HepG2 (cell line): ENCODE data around the gene ZBTB22. TPM values are rescaled to one million over a fixed set of nuclear protein-coding genes. Genes with fewer than 3 reads are reported as not detected.

Source experiments
- EP300 ChIP-seq, 3 experiments: sonication (generic) in 1 of 3; formaldehyde crosslinking in 1 of 3; IDR thresholded peaks; 2 replicates each; pipeline versions ENCODE4 v1.5.1 to v1.6.1; 2011 to 2020; ENCODE audit warnings: low read depth in 2 of 3, low read length in 2 of 3, borderline replicate concordance in 1 of 3, improper control_type of control experiment in 1 of 3, mild to moderate bottlenecking in 1 of 3, missing genetic modification reagents in 1 of 3, moderate library complexity in 1 of 3
- JUN ChIP-seq: sonication (generic); formaldehyde crosslinking; IDR thresholded peaks from 2 replicates; pipeline ENCODE4 v1.4.0; 2020; ENCODE audit warnings: mild to moderate bottlenecking, missing genetic modification reagents
- KDM6A ChIP-seq: IDR thresholded peaks from 2 replicates; pipeline ENCODE4 v1.6.1; 2016; ENCODE audit warnings: low read depth
- KLF15 ChIP-seq: sonication (generic); formaldehyde crosslinking; IDR thresholded peaks from 2 replicates; pipeline ENCODE4 v1.8.1; 2023; ENCODE audit warnings: borderline replicate concordance, mild to moderate bottlenecking, inconsistent platforms, missing genetic modification reagents, mixed read lengths
- ZBTB1 ChIP-seq: sonication (generic); formaldehyde crosslinking; IDR thresholded peaks from 2 replicates; pipeline ENCODE4 v1.4.0; 2020; ENCODE audit warnings: missing genetic modification reagents, borderline replicate concordance
- ZFP36 ChIP-seq: fragments of 150-350 bp; IDR thresholded peaks from 2 replicates; pipeline ENCODE4 v1.6.1; 2018; ENCODE audit warnings: borderline replicate concordance, low read length, low read depth; ENCODE audit not compliant: partially characterized antibody
- ZNF547 ChIP-seq: sonication (generic); formaldehyde crosslinking; IDR thresholded peaks from 2 replicates; pipeline ENCODE4 v1.5.1; 2020; ENCODE audit warnings: mild to moderate bottlenecking, missing genetic modification reagents
- ZNF878 ChIP-seq: sonication (generic); formaldehyde crosslinking; IDR thresholded peaks from 2 replicates; pipeline ENCODE4 v1.8.1; 2023; ENCODE audit warnings: mild to moderate bottlenecking, missing genetic modification reagents, moderate library complexity
- polyA plus RNA-seq, 8 experiments: library from polyadenylated mRNA; depleted of rRNA in 3 of 8; stranded (reverse) in 7 of 8; unstranded in 1 of 8; fragments of >200 nt; fragmentation: Illumina TruSeq in 4 of 8; extraction: Trizol in 4 of 8; gene quantifications; 2 replicates each; pipeline versions ENCODE4 v1.2.1 to v1.2.3, GENCODE V29; 2011 to 2016; ENCODE audit warnings: low read depth in 4 of 8, missing spikeins in 1 of 8, mixed read lengths in 1 of 8; ENCODE audit not compliant: insufficient read depth in 1 of 8
- total RNA-seq, 5 experiments: library from RNA; depleted of rRNA; stranded (reverse); fragments of >200 nt; fragmentation: Illumina TruSeq; extraction: Trizol; gene quantifications; 2 replicates each; pipeline ENCODE4 v1.2.3, GENCODE V29; 2016; ENCODE audit warnings: low read depth in 1 of 5
- TF ChIP-seq, protein P1 (sequence below): sonication (generic); formaldehyde crosslinking; IDR thresholded peaks from 2 replicates; pipeline ENCODE4 v1.8.1; 2023; ENCODE audit warnings: mild to moderate bottlenecking, missing genetic modification reagents
- TF ChIP-seq, protein P2 (sequence below): sonication (generic); formaldehyde crosslinking; IDR thresholded peaks from 2 replicates; pipeline ENCODE4 v1.4.0; 2020; ENCODE audit warnings: mild to moderate bottlenecking, missing genetic modification reagents
- TF ChIP-seq, protein P3 (sequence below): IDR thresholded peaks from 2 replicates; pipeline ENCODE4 v1.6.1; 2016
- TF ChIP-seq, protein P4 (sequence below): sonication (generic); formaldehyde crosslinking; IDR thresholded peaks from 2 replicates; pipeline ENCODE4 v1.5.0; 2020; ENCODE audit warnings: missing genetic modification reagents

The ZBTB22 gene
- total and polyA plus RNA-seq, 2 of the 13 experiments (the other 11 are each of a cell fraction or from before 2014, with no cell fraction given), result 8.0 to 10.6 TPM

DNA sequence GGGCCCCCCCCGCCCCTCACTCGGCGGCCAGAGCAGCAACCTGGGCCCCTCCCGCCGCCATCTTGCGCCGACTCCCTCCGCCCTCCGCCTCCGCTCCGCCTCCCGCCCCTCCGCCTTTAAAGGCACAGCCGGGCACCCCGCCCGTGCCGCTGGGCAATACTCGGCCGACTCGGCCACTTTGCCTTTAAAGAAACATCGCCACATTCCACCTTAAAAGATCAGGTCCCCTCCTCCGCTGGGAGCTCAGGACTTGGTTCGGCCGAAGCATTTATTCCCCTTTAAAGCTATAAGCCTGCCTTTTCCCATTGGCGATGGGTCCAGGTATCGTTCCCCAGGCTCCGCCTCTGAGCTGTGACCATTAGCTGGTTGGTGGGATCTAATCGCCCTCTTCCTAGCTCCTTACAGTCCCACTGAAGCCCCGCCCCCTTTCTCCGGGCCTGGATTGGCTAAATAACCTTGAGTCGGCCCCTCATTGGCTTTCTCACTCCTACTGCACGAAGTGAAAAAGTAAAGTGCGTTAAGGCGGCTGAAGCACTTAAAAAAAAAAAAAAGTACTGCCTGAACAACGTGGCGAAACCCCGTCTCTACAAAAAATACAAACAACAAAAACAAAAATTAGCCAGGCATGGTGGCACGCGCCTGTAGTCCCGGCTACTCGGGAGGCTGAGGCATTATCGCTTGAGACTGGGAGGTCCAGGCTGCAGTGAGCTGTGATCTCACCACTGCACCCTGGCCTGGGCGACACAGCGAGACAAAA lies at the start of gene ZBTB22 (continued):
- TF ChIP-seq KDM6A (CRISPR knock-in tag), result no peak; the same call in 1 of the 2 replicates
- no peak for TF ChIP-seq ZBTB1
- TF ChIP-seq JUN, result no peak
- no peak for TF ChIP-seq ZNF547
- TF ChIP-seq, protein P1, sequence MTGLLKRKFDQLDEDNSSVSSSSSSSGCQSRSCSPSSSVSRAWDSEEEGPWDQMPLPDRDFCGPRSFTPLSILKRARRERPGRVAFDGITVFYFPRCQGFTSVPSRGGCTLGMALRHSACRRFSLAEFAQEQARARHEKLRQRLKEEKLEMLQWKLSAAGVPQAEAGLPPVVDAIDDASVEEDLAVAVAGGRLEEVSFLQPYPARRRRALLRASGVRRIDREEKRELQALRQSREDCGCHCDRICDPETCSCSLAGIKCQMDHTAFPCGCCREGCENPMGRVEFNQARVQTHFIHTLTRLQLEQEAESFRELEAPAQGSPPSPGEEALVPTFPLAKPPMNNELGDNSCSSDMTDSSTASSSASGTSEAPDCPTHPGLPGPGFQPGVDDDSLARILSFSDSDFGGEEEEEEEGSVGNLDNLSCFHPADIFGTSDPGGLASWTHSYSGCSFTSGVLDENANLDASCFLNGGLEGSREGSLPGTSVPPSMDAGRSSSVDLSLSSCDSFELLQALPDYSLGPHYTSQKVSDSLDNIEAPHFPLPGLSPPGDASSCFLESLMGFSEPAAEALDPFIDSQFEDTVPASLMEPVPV, result no peak
- TF ChIP-seq, protein P2, sequence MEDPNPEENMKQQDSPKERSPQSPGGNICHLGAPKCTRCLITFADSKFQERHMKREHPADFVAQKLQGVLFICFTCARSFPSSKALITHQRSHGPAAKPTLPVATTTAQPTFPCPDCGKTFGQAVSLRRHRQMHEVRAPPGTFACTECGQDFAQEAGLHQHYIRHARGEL (CRISPR knock-in tag), result no peak
- no peak for TF ChIP-seq EP300 (IDR thresholded peaks at IDR 0.05; ENCODE audit: low read depth in 2 of 2, low read length in 2 of 2)
- TF ChIP-seq EP300 (CRISPR knock-in tag; IDR thresholded peaks at IDR 0.05; ENCODE audit: borderline replicate concordance), result no peak
- no peak for TF ChIP-seq ZNF878
- TF ChIP-seq KLF15 (CRISPR knock-in tag), result no peak; the same call in 1 of the 2 replicates
- TF ChIP-seq ZFP36, result no peak
- TF ChIP-seq, protein P3, sequence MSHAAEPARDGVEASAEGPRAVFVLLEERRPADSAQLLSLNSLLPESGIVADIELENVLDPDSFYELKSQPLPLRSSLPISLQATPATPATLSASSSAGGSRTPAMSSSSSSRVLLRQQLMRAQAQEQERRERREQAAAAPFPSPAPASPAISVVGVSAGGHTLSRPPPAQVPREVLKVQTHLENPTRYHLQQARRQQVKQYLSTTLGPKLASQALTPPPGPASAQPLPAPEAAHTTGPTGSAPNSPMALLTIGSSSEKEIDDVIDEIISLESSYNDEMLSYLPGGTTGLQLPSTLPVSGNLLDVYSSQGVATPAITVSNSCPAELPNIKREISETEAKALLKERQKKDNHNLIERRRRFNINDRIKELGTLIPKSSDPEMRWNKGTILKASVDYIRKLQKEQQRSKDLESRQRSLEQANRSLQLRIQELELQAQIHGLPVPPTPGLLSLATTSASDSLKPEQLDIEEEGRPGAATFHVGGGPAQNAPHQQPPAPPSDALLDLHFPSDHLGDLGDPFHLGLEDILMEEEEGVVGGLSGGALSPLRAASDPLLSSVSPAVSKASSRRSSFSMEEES (CRISPR knock-in tag), result 0 out of 2 replicates have a peak, but pooled peaks have one; percentile 32
- TF ChIP-seq, protein P4, sequence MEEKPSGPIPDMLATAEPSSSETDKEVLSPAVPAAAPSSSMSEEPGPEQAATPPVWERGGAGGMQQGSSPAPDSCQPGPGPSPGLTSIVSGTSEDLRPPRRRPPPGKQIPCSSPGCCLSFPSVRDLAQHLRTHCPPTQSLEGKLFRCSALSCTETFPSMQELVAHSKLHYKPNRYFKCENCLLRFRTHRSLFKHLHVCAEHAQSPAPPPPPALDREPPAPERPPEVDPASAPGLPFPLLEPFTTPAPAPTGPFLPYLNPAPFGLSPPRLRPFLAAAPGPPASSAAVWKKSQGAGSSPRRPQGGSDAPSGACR (CRISPR knock-in tag), result no peak
